HTR-8/SVneo (cell line): ENCODE measurements around the gene LZTFL1.

Experiments used
- DNase-seq: peaks from one replicate; pipeline ENCODE4 v3.0.0; 2011; ENCODE audit warnings: low spot score, mixed read lengths; ENCODE audit not compliant: insufficient read length
- FAIRE-seq: peaks from 2 replicates; lab custom pipeline; 2011; peaks lifted over from hg19 to GRCh38; lab: Jason Lieb, UNC

The LZTFL1 gene

GRCh38 chr3:45792036-45792435 is 49.9 kb downstream of the LZTFL1 start:
- DNase-seq = no peak
- FAIRE-seq = no peak

GRCh38 chr3:45790596-45790995 is 51.3 kb downstream of the LZTFL1 start:
- DNase-seq = no peak
- no peak for FAIRE-seq

- DNase-seq = no peak
Measured at GRCh38 chr3:45789235-45789812, 52.6 kb downstream of the LZTFL1 start.

GRCh38 chr3:45787551-45787950 is 54.4 kb downstream of the LZTFL1 start:
- DNase-seq = no peak
- no peak for FAIRE-seq

More at GRCh38 chr3:45789235-45789812, 52.6 kb downstream of the LZTFL1 start:
- FAIRE-seq = no peak

- DNase-seq = no peak
Measured at GRCh38 chr3:45786801-45787495, 55.0 kb downstream of the LZTFL1 start.

GRCh38 chr3:45785605-45786150 is 56.2 kb downstream of the LZTFL1 start:
- DNase-seq (no peak), FAIRE-seq (no peak)

More at GRCh38 chr3:45786801-45787495, 55.0 kb downstream of the LZTFL1 start:
- no peak for FAIRE-seq

- DNase-seq (no peak), FAIRE-seq (no peak)
Measured at GRCh38 chr3:45783667-45784066, 58.3 kb downstream of the LZTFL1 start.

- FAIRE-seq = no peak
- no peak for DNase-seq
Measured at GRCh38 chr3:45782381-45782780, 59.5 kb downstream of the LZTFL1 start.

- FAIRE-seq = no peak
- DNase-seq = no peak
Measured at GRCh38 chr3:45781841-45782240, 60.1 kb downstream of the LZTFL1 start.

- DNase-seq (no peak), FAIRE-seq (no peak)
Measured at GRCh38 chr3:45781271-45781670, 60.6 kb downstream of the LZTFL1 start.

- DNase-seq = no peak
- no peak for FAIRE-seq
Measured at GRCh38 chr3:45779746-45780735, 61.9 kb downstream of the LZTFL1 start.

- DNase-seq (no peak), FAIRE-seq (no peak)
Measured at GRCh38 chr3:45778761-45779201, 63.1 kb downstream of the LZTFL1 start.

GRCh38 chr3:45777746-45778386 is 64.1 kb downstream of the LZTFL1 start:
- no peak for DNase-seq
- FAIRE-seq = no peak

GRCh38 chr3:45777111-45777745 is 64.7 kb downstream of the LZTFL1 start:
- no peak for FAIRE-seq
- DNase-seq = no peak

- DNase-seq (no peak), FAIRE-seq (no peak)
Measured at GRCh38 chr3:45776611-45777010, 65.3 kb downstream of the LZTFL1 start.

GRCh38 chr3:45776301-45776595 is 65.7 kb downstream of the LZTFL1 start:
- no peak for DNase-seq
- no peak for FAIRE-seq

- DNase-seq = no peak
- FAIRE-seq = no peak
Measured at GRCh38 chr3:45775571-45776300, 66.2 kb downstream of the LZTFL1 start.

GRCh38 chr3:45774581-45775521 is 67.1 kb downstream of the LZTFL1 start:
- no peak for FAIRE-seq
- no peak for DNase-seq
